Smooth muscle cell of trachea (primary cell): ENCODE data around the gene C14orf119. TPM values are rescaled to one million over a fixed set of nuclear protein-coding genes. Genes with fewer than 3 reads are reported as not detected.

Experiments used
- total RNA-seq: library from RNA; depleted of rRNA; stranded (reverse); fragments of >200 nt; gene quantifications from 2 replicates; pipeline ENCODE4 v1.2.1, GENCODE V29; 2014

The C14orf119 gene, protein sequence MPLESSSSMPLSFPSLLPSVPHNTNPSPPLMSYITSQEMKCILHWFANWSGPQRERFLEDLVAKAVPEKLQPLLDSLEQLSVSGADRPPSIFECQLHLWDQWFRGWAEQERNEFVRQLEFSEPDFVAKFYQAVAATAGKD
- 67.8 and 72.4 TPM in 2 replicates for total RNA-seq

DNA sequence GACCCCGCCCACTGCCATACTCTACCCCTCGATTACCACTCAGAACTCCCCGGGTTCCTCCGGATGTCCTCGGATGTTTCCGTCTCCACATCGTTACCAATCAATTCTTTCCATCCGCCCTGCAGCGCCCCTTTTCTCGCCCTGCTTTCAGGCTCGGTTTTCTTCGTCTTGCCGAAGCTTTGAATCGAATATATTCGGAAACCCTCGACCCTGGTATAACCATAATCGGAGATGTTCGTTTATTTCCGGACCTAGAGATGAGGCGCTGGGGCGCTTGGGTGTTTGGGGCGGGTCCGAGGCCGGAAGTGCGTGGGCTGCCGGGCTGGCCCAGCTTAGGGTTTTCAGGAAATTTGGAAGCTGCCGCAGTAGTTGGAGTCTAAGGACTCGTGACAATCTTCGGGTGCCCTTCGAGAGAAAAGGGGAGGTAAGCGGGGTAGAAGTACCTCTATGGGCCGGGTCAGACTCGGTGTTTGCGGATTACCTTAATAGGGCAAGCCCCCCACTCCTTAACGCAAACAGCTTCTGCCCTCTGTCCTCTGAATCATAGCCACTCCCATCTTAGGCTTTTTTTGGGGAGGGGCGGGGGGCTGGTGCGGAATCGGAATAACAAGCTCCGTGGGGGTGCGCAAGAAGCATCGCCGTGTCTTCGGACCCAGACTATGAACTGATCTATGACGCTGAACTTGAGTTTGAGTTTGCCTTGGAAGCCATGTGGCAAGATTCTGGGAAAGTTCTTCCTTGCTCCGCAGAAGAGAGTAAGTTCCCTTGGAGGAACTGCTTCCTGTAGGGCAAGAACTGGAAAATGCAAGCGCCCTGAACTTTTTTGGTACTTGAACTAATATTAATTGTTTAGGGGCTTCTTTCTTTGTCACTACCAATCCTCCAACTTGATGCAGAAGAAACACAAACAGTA is at the start of gene C14orf119:
Gene C14orf119, plus strand, starts transcription at position 310 of the 913 bp plus-strand sequence. CDS start 2,154 bp downstream, outside the sequence.

GRCh38 chr14:23056956-23057756 is 38.1 kb upstream of the C14orf119 start, which contains the start of gene CDH24:
Gene CDH24, minus strand, starts transcription at chr14:23057520. Its CDS starts 1,787 bp downstream, at chr14:23055733.

GRCh38 chr14:23094666-23095195 is 574 bp upstream of the C14orf119 start, which contains the start of gene ACIN1:
Gene ACIN1, minus strand, starts transcription at chr14:23095136. Its CDS starts 24 bp downstream, at chr14:23095112.

GRCh38 chr14:23104591-23105347 is 9.5 kb downstream of the C14orf119 start, which contains the start of gene CIROP:
Gene CIROP, minus strand, starts transcription at chr14:23104989. Its CDS starts 69 bp downstream, at chr14:23104920.

DNA sequence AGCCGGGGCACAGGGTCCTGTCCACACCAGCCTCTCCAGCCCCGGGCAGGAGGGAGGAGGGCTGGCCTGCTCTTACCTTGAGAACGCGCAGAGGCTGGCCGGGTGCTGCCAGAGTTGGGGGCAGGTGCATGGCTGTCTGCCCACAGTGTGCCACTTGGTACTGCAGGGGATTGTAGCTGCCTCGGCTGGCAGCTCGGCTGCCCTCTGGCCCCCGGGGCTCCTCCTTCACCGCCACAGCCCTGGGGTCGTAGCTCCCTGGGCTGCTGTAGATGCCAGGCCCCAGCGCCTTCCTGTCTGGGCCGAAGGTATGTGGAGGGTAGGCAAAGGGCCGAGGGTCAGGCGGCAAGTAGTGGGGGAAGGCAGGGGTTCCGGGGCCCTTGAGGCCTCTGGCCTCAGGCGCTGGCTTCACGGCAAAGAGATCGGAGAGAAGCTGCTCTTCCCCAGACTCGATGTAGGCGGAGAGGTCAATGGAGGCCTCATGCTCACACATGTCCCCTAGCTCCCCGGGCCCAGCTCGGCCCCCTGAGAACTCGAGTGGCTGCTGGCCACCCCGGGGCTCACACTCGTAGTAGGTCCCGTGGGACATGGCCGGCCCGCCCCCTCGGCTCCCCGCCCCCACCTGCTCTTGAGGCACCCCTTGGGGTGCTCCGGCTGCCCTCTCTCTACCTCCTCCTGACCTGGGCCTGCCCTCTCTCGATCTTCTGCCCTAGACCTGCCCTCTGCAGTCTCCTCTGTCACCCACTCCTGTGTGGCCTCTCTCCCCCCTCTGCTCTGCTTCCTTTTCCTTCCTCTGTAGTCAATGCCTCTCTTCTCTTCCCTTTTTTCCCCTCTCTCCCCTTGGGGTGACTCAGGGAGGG is 23.4 kb downstream of the C14orf119 start, which contains the start of gene CEBPE:
Gene CEBPE, minus strand, starts transcription at position 750 of the 857 bp plus-strand sequence. Its CDS starts 164 bp downstream, at position 586.

Other genes starting within 250 kb of the C14orf119 start
- 87.8 and 169 TPM in 2 replicates for gene LRP10, start 223.8 kb upstream of the C14orf119 start, total RNA-seq
- 0.17 and 0.29 TPM in 2 replicates for gene REM2, start 212.3 kb upstream of the C14orf119 start, total RNA-seq
- gene RBM23, start 176.4 kb upstream of the C14orf119 start, total RNA-seq = 61.5 and 79.3 TPM in 2 replicates
- 54.0 and 55.4 TPM in 2 replicates for gene PRMT5, start 166.1 kb upstream of the C14orf119 start, total RNA-seq
- 39.9 and 64.4 TPM in 2 replicates for gene HAUS4, start 138.4 kb upstream of the C14orf119 start, total RNA-seq
- gene AJUBA, start 113.0 kb upstream of the C14orf119 start, total RNA-seq = 17.0 and 47.6 TPM in 2 replicates
- 9.5 and 17.7 TPM in 2 replicates for gene C14orf93, start 85.4 kb upstream of the C14orf119 start, total RNA-seq
- gene PSMB5, start 60.6 kb upstream of the C14orf119 start, total RNA-seq = 189 and 240 TPM in 2 replicates
- under 0.01 TPM in 1 of 2 replicates, not detected in the other for gene PSMB11, start 53.3 kb upstream of the C14orf119 start, total RNA-seq
- gene CDH24, start 38.0 kb upstream of the C14orf119 start, total RNA-seq = 4.7 and 13.6 TPM in 2 replicates
- 84.0 and 90.5 TPM in 2 replicates for gene ACIN1, start 369 bp upstream of the C14orf119 start, total RNA-seq
- 1.7 TPM in 2 replicates for gene CIROP, start 9.5 kb downstream of the C14orf119 start, total RNA-seq
- gene CEBPE, start 23.8 kb downstream of the C14orf119 start, total RNA-seq = not detected in 2 replicates
- 14.7 and 24.8 TPM in 2 replicates for gene SLC7A8, start 88.2 kb downstream of the C14orf119 start, total RNA-seq
- not detected in 2 replicates for gene RNF212B, start 142.4 kb downstream of the C14orf119 start, total RNA-seq
- 4.2 and 8.6 TPM in 2 replicates for gene HOMEZ, start 190.6 kb downstream of the C14orf119 start, total RNA-seq
- 5.3 and 5.5 TPM in 2 replicates for gene PPP1R3E, start 207.4 kb downstream of the C14orf119 start, total RNA-seq
- gene BCL2L2, start 211.3 kb downstream of the C14orf119 start, total RNA-seq = 20.7 and 21.0 TPM in 2 replicates
- 76.5 and 86.2 TPM in 2 replicates for gene PABPN1, start 226.0 kb downstream of the C14orf119 start, total RNA-seq